M059J (cell line): ENCODE results near the gene KCNH1. TPM values are rescaled to one million over a fixed set of nuclear protein-coding genes. Genes with fewer than 3 reads are reported as not detected.
"Not testable (repeated sequence)": the region's sequence is repeated elsewhere in the genome, so short reads cannot be mapped to it uniquely, and the experiment has no call there.

Experiments used
- DNase-seq: peaks from one replicate; pipeline ENCODE4 v3.0.0-alpha.2; 2012; ENCODE audit warnings: low read depth
- total RNA-seq: library from RNA; depleted of rRNA; stranded (reverse); fragments of >200 nt; shearing (Covaris generic); gene quantifications from 2 replicates; pipeline ENCODE4 v1.2.3, GENCODE V29; 2014

KCNH1 gene
- total RNA-seq, 1 experiment from 2014 or later, result 3.2 TPM

DNA sequence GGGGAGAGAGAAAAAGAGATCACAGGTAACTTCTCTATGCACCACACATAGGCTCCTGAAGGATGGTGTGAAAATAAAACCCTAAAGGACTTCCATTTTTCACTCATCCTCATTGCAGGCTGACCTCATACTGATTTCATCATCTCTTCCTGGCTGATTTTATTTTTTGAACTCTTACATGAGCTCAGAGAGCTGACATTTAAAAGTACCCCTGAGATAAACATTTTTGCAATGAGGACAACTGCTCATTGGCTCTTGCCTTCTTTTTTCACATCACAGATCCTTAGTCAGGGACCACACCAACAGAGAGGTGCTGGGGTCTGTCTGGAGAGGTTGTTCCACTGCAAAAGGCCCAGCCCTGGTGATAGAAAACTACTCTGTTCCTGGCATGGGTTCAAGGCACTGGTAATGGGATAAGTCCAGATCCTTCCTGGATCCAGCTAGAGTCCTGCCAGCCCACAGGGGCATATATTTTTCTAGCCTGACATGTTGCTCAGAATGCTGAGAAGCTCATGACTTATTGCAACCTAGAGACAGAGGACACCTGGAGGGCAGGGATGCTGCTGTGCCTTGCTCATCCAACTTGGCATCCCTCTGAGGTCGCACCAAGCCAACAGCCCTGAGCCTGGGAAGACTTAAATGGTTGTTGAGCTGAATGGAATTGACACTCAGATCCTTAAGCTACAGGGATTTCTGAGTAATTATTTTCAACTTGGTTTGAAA lies 445.3 kb downstream of the KCNH1 start:
- peak; percentile 46 for DNase-seq

DNA sequence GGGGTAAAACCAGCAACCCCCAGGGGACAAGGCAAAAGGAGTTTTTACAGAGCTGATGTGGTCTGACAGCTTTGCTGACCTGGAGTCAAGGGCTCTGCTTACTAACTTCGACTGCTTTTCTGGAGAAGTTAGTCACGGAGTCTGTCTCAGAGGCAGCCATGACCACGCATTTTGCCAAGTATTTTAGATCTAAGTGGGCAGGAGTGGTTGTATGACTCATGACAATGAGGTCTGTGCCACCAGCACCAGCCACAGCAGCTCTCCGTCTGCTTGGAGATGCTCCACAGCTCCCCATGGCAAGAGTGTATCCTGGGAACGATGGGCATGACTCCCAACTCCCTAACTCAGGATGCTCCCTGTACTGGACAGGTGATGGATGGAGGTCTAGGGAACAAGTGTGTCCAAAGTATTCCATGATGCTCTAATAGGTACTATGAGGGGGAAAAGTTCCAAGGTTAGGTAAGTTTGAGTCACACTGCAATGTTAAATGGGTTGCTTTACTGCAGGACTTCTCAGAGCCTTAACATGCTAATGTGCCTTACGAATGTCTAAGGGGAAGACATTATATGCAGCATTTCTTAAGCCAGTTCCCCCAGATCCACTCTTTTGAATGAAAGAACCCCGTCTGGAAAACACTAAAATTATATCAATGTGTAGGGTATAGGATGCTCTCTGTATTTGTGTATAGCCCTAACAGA lies 446.2 kb downstream of the KCNH1 start:
- DNase-seq, result peak; percentile 97

DNA sequence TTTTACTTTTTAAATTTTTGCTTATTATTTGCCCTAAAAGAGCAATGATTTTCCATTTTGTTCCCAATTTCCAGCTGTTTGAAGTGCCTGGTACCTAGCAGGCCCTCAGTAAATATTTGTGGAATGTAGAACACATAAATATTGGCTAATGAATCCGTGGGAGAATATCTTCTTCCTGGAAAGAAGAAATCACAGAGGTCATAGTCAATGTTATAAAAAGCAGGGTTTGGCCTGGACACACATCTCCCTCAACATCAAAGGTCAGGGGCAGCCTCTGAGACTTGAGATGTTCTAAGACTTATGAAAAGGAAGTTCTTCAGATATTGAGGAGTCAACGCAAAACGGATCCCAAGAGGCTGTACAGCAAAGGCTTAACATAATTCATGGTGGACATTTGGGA lies 447.1 kb downstream of the KCNH1 start:
- DNase-seq, result peak; percentile 41

GRCh38 chr1:210685295-210685650 lies 448.7 kb downstream of the KCNH1 start:
- DNase-seq, result no peak

- no peak for DNase-seq
Observed at GRCh38 chr1:210684466-210685294, 449.3 kb downstream of the KCNH1 start.

GRCh38 chr1:210683403-210684047 lies 450.4 kb downstream of the KCNH1 start:
- no peak for DNase-seq

GRCh38 chr1:210681158-210681557 lies 452.8 kb downstream of the KCNH1 start:
- peak; percentile 44 for DNase-seq

- no peak for DNase-seq
Observed at GRCh38 chr1:210678306-210678705, 455.6 kb downstream of the KCNH1 start.

- no peak for DNase-seq
Observed at GRCh38 chr1:210677533-210677932, 456.4 kb downstream of the KCNH1 start.

- DNase-seq, result no peak
Observed at GRCh38 chr1:210676539-210676938, 457.4 kb downstream of the KCNH1 start.

DNA sequence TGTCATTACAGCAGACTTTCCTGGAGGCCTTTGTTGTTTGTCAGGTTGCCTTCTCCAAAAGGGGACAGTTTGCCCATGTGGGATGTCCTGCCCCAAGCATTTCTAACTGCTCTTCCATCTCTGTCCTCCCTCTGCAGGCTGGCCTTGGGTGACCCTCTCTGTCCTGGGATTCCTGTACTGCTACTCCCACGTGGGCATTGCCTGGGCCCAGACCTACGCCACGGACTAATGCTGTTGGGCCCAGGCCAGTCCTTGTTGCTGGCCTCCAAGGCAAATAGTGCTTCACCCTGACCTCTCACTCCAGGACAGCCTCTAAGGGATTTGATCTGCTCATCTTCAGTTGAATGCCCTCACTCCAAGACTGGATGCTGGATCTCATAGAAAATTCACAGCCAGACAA lies 459.8 kb downstream of the KCNH1 start:
- DNase-seq, result no peak

GRCh38 chr1:210669951-210670350 lies 464.0 kb downstream of the KCNH1 start:
- peak; percentile 32 for DNase-seq

DNA sequence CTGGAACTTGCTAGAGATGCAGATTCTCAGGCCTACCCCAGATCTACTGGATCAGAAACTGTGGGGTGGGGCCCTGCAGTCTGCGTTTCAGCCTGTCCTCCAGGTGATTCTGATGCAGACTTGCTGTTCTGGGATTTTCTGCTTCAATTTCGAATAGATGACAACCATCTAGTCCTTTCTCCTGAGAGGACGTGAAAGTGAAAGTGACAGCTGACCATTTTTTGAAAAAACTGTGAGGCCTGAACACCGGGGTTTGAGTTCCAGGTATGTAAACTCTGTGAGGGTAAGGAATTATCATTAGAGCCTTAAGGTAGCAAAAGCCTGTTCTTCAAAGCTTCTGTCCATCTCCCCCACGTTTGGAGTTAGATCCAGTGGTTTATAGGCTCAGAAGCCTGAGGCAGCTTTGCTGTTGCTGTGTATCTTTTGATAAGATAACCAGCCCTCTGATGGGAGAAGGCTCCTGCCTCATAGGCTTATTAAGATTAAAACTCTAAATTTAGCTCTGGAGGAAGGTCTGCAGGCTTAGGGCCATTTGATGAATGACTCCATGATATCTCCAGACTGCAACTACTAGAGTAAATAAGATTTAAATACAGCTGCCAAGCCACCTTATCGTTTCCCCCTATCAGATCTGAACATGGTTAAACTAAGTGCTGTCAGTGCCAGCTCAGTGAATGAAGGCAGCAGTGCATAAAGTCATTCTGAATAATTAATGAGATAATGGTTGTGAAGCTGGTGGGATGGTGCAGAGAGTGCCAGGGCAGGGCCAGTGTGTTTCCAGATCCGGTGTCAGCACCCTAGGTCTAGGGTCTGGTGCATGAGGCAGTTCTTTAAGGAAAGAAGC lies 470.0 kb downstream of the KCNH1 start:
- DNase-seq, result no peak

DNA sequence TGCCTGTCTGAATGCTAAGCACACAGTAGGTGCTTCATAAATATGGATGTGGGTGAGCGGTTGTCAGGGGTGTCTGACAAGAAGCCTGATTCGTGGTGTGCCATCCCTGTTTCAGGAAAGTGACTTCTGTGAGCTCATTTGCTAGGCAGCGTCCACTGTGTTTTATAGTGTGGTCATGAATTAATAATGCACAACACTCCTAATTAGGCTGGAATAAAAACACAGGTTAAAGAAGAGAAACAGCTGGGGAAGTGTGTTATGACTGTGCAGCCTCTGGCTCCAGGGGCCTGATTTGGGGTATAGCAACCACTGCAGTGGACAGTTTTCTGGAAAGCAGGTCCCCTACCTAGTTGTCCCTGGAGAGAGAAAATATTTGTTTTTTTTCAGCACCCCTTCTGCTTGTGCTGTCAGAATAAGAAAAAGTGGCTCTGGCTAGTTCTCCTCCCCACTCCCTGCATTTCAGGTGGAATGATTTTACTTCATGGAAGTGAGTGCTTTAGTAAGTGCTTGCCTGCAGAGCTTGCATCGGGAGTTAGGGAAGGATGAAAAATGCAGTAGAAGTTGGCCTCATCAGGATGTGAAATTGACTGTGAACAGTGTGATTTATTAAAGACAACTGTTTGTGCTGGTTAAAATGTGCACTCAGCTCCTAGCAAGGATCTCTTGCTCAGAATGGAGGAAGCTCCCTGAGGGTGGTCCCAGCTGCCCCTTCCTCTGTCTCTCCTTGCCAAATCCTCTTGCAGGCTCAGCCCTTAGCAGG lies 471.5 kb downstream of the KCNH1 start:
- DNase-seq, result no peak

DNA sequence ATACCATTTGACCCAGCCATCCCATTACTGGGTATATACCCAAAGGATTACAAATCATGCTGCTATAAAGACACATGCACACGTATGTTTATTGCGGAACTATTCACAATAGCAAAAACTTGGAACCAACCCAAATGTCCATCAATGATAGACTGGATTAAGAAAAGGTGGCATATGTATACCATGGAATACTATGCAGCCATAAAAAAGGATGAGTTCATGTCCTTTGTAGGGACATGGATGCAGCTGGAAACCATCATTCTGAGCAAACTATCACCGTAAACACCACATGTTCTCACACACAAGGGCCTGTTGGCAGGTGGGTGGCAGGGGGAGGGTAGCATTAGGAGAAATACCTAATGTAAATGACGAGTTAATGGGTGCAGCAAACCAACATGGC lies 472.4 kb downstream of the KCNH1 start:
- DNase-seq, result not testable (repeated sequence)

DNA sequence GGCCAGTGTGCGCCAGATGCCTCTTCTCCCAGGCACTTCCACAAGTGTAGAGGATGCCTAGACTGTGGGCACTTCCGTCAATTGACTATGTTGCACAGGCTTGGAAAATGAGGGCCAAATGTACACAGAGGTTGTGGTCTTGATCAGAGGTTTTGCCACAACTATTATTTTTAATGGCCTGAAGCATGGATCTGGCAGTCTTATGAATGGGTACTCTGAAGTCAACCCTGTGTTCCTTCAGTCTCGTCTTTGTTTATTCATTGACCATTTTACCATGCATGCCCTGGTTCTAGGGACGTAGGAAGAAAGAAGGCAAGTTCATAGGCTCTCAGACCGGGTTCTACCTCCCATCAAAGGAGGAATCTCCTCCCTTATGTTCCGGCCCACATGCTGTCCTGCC lies 476.1 kb downstream of the KCNH1 start:
- DNase-seq, result no peak

GRCh38 chr1:210655511-210655910 lies 478.4 kb downstream of the KCNH1 start:
- peak; percentile 61 for DNase-seq

DNA sequence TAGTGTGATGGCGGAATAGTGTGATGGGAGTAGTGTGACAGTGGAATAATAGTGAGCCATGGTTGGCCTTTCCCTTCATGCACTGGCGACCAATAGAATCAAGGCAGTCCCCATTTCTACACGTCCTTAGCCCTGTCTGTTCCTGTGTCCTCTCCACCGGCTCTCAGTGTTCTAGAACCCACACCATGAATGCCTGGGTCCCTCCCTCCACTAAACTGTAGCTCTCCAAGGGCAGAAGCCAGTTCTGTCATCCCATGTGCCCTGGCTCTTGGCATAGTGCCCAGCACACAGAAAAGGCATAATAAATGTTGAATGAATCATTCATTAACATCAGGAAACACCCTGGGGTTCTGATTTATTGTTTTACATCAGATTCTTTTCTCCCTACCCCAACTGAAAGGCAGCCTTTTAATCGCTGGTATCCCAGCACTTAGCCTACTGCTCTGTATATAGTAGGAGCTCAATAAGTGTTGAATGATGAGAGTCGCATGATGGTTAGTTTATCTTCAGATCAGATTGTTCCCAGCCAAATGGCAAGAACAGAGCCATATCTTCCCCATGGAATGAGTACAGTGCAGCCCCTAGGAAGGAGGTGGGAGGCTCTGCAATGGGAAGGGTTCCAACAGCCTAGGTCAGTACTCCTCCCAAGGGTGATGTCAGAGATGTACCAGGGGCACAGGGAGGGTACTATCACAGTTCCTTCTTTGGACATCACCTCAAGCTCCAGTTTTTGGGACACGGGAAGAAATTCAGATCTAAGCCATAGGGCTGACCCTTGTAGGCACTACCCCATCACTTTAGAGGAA lies 479.6 kb downstream of the KCNH1 start:
- peak; percentile 65 for DNase-seq

GRCh38 chr1:210653771-210654170 lies 480.2 kb downstream of the KCNH1 start:
- no peak for DNase-seq
